SIG-M5 treated with dmso at 0.1 percent for 504 hours (cell line): ENCODE data around the gene SUPT4H1.
A peak's percentile ranks its signal among the peaks of the same experiment; 100 is the strongest.

ENCODE experiments used
- DNase-seq: peaks from one replicate; lab custom pipeline; 2025; ENCODE audit not compliant: unreplicated experiment; lab: John Stamatoyannopoulos, UW

Gene SUPT4H1

GRCh38 chr17:58320163-58320558 is 31.8 kb downstream of the SUPT4H1 start:
- no peak for DNase-seq

GRCh38 chr17:58319173-58320162 is 32.5 kb downstream of the SUPT4H1 start:
- DNase-seq: no peak

GRCh38 chr17:58318627-58319172 is 33.3 kb downstream of the SUPT4H1 start:
- DNase-seq: no peak

GRCh38 chr17:58318065-58318481 is 33.9 kb downstream of the SUPT4H1 start:
- no peak for DNase-seq

GRCh38 chr17:58317421-58318064 is 34.5 kb downstream of the SUPT4H1 start:
- peak; percentile 85 for DNase-seq

- DNase-seq: no peak
Observed at GRCh38 chr17:58316260-58316960, 35.6 kb downstream of the SUPT4H1 start.

- no peak for DNase-seq
Observed at GRCh38 chr17:58315750-58316149, 36.3 kb downstream of the SUPT4H1 start.

GRCh38 chr17:58315281-58315711 is 36.7 kb downstream of the SUPT4H1 start:
- DNase-seq: no peak

GRCh38 chr17:58314706-58315015 is 37.3 kb downstream of the SUPT4H1 start:
- DNase-seq: no peak

- no peak for DNase-seq
Observed at GRCh38 chr17:58313815-58314705, 37.9 kb downstream of the SUPT4H1 start.

GRCh38 chr17:58312829-58313228 is 39.2 kb downstream of the SUPT4H1 start:
- DNase-seq: no peak

- DNase-seq: no peak
Observed at GRCh38 chr17:58312021-58312630, 39.9 kb downstream of the SUPT4H1 start.

GRCh38 chr17:58311429-58311894 is 40.5 kb downstream of the SUPT4H1 start:
- no peak for DNase-seq

- DNase-seq: no peak
Observed at GRCh38 chr17:58310511-58311428, 41.2 kb downstream of the SUPT4H1 start.

- no peak for DNase-seq
Observed at GRCh38 chr17:58309918-58310259, 42.1 kb downstream of the SUPT4H1 start.

GRCh38 chr17:58308985-58309917 is 42.8 kb downstream of the SUPT4H1 start:
- DNase-seq: no peak

- no peak for DNase-seq
Observed at GRCh38 chr17:58308173-58308984, 43.6 kb downstream of the SUPT4H1 start.
